ENCODE data around the gene IFNA10. TPM values are rescaled to one million over a fixed set of nuclear protein-coding genes. Genes with fewer than 3 reads are reported as not detected.
"Not testable (repeated sequence)": the region's sequence is repeated elsewhere in the genome, so short reads cannot be mapped to it uniquely, and the experiment has no call there.

IFNA10 gene
- polyA plus RNA-seq, 4 donors, result not detected

DNA sequence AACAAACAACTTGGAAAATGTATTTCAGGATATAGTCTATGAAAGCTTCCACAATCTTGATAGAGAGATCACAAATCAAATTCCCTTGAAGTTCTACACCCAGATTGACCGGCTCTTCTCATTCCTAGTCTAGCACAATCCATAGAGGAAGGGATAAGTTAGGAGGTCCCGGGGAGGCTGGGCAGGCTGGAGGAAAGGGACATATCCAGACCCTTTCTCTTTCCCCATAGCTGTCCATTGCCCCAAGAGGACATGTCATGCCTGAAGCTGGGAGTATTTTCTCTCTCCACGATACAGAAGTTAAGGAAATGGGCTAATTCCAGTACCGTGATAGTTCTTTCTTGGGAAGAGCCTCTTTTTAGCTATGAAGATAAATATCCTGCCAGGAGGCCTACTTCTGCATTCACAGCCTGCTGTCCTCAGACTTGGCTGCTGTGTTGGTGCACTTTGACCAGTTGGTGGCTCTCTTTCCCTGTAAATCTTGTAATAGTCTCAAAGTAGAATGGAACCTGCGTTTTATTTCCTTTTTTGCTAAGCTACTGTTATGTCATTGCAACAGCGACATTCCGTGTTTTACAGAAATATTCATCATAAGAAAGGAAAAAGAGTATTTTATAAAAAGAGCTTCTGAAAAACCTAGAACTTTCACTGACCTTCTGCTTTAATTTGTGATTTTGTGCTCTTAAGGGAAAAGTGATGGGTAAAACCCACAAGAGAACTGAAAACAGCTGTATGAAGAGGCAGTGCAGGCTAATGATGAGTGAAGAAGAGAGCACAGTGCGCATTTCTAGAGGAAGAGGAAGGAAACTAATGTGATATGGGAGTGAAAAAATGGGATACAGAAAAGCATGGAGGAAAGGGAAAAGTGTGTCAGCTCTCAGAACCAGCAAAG lies 28.8 kb upstream of the IFNA10 start:
- not testable (repeated sequence) for H3K27ac ChIP-seq (ENCODE audit: low read depth in 1 of 3, low read length in 2 of 3); FAIRE-seq; H3K36me3 ChIP-seq (ENCODE audit: control insufficient read depth in 3 of 3, insufficient read depth in 2 of 3, low read depth in 1 of 3, low read length in 3 of 3); H3K4me1 ChIP-seq (ENCODE audit: control insufficient read depth in 3 of 3, insufficient read depth in 2 of 3, low read depth in 1 of 3, low read length in 2 of 3); H3K27me3 ChIP-seq (ENCODE audit: control insufficient read depth in 3 of 3, insufficient read depth in 3 of 3, low read length in 3 of 3); H3K4me3 ChIP-seq (ENCODE audit: low read depth in 1 of 3, low read length in 3 of 3); H3K9me3 ChIP-seq (ENCODE audit: control insufficient read depth in 2 of 2, insufficient read depth in 1 of 2, low read depth in 1 of 2, low read length in 1 of 2)
- peak; percentile 30 to 50 for DNase-seq
- 34 to 36% (median 34%) methylated on average over 8 of the region's 8 CpGs for WGBS, 3 donors

- H3K4me3 ChIP-seq (ENCODE audit: low read depth in 1 of 3, low read length in 3 of 3), result no peak overlapping the region
- no peaks in the 10 kb centered on the region for H3K4me1 ChIP-seq (ENCODE audit: control insufficient read depth in 3 of 3, insufficient read depth in 2 of 3, low read depth in 1 of 3, low read length in 2 of 3)
- no peak overlapping the region for H3K27ac ChIP-seq (ENCODE audit: low read depth in 1 of 3, low read length in 2 of 3)
- 76 to 87% (median 85%) methylated on average over 4 of the region's 4 CpGs for WGBS, 3 donors
- H3K36me3 ChIP-seq (ENCODE audit: control insufficient read depth in 3 of 3, insufficient read depth in 2 of 3, low read depth in 1 of 3, low read length in 3 of 3), result no peaks in the 10 kb centered on the region
- no peaks in the 10 kb centered on the region for H3K27me3 ChIP-seq (ENCODE audit: control insufficient read depth in 3 of 3, insufficient read depth in 3 of 3, low read length in 3 of 3)
- DNase-seq (no peak), FAIRE-seq (no peak)
- H3K9me3 ChIP-seq (ENCODE audit: control insufficient read depth in 2 of 2, insufficient read depth in 1 of 2, low read depth in 1 of 2, low read length in 1 of 2), result no peaks in the 10 kb centered on the region
These were observed 27.3 kb upstream of the IFNA10 start for GRCh38 chr9:21234153-21234687.

- Histone ChIP-seq H3K27me3 (ENCODE audit: control insufficient read depth in 3 of 3, insufficient read depth in 3 of 3, low read length in 3 of 3) (no peaks in the 10 kb centered on the region), H3K36me3 (ENCODE audit: control insufficient read depth in 3 of 3, insufficient read depth in 2 of 3, low read depth in 1 of 3, low read length in 3 of 3) (no peaks in the 10 kb centered on the region), H3K9me3 (ENCODE audit: control insufficient read depth in 2 of 2, insufficient read depth in 1 of 2, low read depth in 1 of 2, low read length in 1 of 2) (no peaks in the 10 kb centered on the region), H3K27ac (ENCODE audit: low read depth in 1 of 3, low read length in 2 of 3) (no peak overlapping the region), H3K4me1 (ENCODE audit: control insufficient read depth in 3 of 3, insufficient read depth in 2 of 3, low read depth in 1 of 3, low read length in 2 of 3) (no peaks in the 10 kb centered on the region), H3K4me3 (ENCODE audit: low read depth in 1 of 3, low read length in 3 of 3) (no peak overlapping the region)
- 86 to 94% (median 93%) methylated on average over 2 of the region's 2 CpGs for WGBS, 3 donors
- FAIRE-seq (no peak), DNase-seq (no peak)
These were observed 26.3 kb upstream of the IFNA10 start for GRCh38 chr9:21233258-21233657.

DNA sequence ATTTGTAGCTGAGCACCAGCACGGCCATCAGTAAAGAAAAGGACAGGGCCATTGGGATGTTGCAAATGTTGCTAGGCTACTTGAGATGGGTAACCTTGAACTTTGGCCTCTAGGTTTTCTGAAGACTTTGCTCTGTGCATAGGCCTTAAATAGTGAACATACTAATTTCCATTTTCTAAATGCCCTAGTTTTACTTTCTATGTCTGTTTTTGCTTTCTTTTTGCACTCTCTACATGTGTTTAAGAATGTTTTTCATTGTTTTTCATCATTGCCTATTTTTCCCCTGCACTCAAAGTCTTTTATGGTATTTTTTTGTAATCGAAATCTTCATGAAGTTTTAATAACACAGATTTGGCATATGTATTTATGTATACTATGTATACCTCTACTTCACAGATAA lies 21.2 kb upstream of the IFNA10 start, which contains the start of gene IFNA17:
Gene IFNA17, minus strand, starts transcription at position 101 of the 400 bp plus-strand sequence. Its CDS starts 49 bp downstream, at position 52.
- no peak for FAIRE-seq
- no peaks in the 10 kb centered on the region for H3K9me3 ChIP-seq (ENCODE audit: control insufficient read depth in 2 of 2, insufficient read depth in 1 of 2, low read depth in 1 of 2, low read length in 1 of 2)
- H3K4me1 ChIP-seq (ENCODE audit: control insufficient read depth in 3 of 3, insufficient read depth in 2 of 3, low read depth in 1 of 3, low read length in 2 of 3), result no peaks in the 10 kb centered on the region
- H3K27ac ChIP-seq (ENCODE audit: low read depth in 1 of 3, low read length in 2 of 3), result no peak within 1 kb of the TSS
- no peak for DNase-seq
- WGBS, 3 donors, result 78 to 81% (median 79%) methylated on average over 2 of the region's 2 CpGs
- no peak within 1 kb of the TSS for H3K4me3 ChIP-seq (ENCODE audit: low read depth in 1 of 3, low read length in 3 of 3)
- H3K27me3 ChIP-seq (ENCODE audit: control insufficient read depth in 3 of 3, insufficient read depth in 3 of 3, low read length in 3 of 3), result no peaks in the 10 kb centered on the region
- no peaks in the 10 kb centered on the region for H3K36me3 ChIP-seq (ENCODE audit: control insufficient read depth in 3 of 3, insufficient read depth in 2 of 3, low read depth in 1 of 3, low read length in 3 of 3)

GRCh38 chr9:21217211-21217610 lies 10.3 kb upstream of the IFNA10 start, which contains the start of gene IFNA16:
Gene IFNA16, minus strand, starts transcription at chr9:21217311. Its CDS starts 6 bp downstream, at chr9:21217305.
- DNase-seq; H3K27me3 ChIP-seq (ENCODE audit: control insufficient read depth in 3 of 3, insufficient read depth in 3 of 3, low read length in 3 of 3); H3K27ac ChIP-seq (ENCODE audit: low read depth in 1 of 3, low read length in 2 of 3); H3K36me3 ChIP-seq (ENCODE audit: control insufficient read depth in 3 of 3, insufficient read depth in 2 of 3, low read depth in 1 of 3, low read length in 3 of 3); H3K4me1 ChIP-seq (ENCODE audit: control insufficient read depth in 3 of 3, insufficient read depth in 2 of 3, low read depth in 1 of 3, low read length in 2 of 3); FAIRE-seq; H3K4me3 ChIP-seq (ENCODE audit: low read depth in 1 of 3, low read length in 3 of 3); H3K9me3 ChIP-seq (ENCODE audit: control insufficient read depth in 2 of 2, insufficient read depth in 1 of 2, low read depth in 1 of 2, low read length in 1 of 2): not testable (repeated sequence)
- WGBS, 3 donors, result 43 to 80% (median 50%) methylated on average over 1 of the region's 1 CpG

- 32 to 52% (median 41%) methylated on average over 4 to 5 of the region's 5 CpGs for WGBS, 3 donors
- not testable (repeated sequence) for H3K4me3 ChIP-seq (ENCODE audit: low read depth in 1 of 3, low read length in 3 of 3); H3K36me3 ChIP-seq (ENCODE audit: control insufficient read depth in 3 of 3, insufficient read depth in 2 of 3, low read depth in 1 of 3, low read length in 3 of 3); FAIRE-seq; H3K27me3 ChIP-seq (ENCODE audit: control insufficient read depth in 3 of 3, insufficient read depth in 3 of 3, low read length in 3 of 3); H3K4me1 ChIP-seq (ENCODE audit: control insufficient read depth in 3 of 3, insufficient read depth in 2 of 3, low read depth in 1 of 3, low read length in 2 of 3); H3K9me3 ChIP-seq (ENCODE audit: control insufficient read depth in 2 of 2, insufficient read depth in 1 of 2, low read depth in 1 of 2, low read length in 1 of 2); H3K27ac ChIP-seq (ENCODE audit: low read depth in 1 of 3, low read length in 2 of 3)
- DNase-seq, result peak in 1 of 2 donors; percentile 2
These were observed 6.7 kb upstream of the IFNA10 start for GRCh38 chr9:21213411-21214326.

GRCh38 chr9:21212160-21212559 lies 5.2 kb upstream of the IFNA10 start:
- 65 to 69% (median 66%) methylated on average over 2 of the region's 2 CpGs for WGBS, 3 donors
- not testable (repeated sequence) for H3K4me1 ChIP-seq (ENCODE audit: control insufficient read depth in 3 of 3, insufficient read depth in 2 of 3, low read depth in 1 of 3, low read length in 2 of 3); H3K9me3 ChIP-seq (ENCODE audit: control insufficient read depth in 2 of 2, insufficient read depth in 1 of 2, low read depth in 1 of 2, low read length in 1 of 2); H3K4me3 ChIP-seq (ENCODE audit: low read depth in 1 of 3, low read length in 3 of 3); H3K27ac ChIP-seq (ENCODE audit: low read depth in 1 of 3, low read length in 2 of 3); FAIRE-seq; DNase-seq; H3K27me3 ChIP-seq (ENCODE audit: control insufficient read depth in 3 of 3, insufficient read depth in 3 of 3, low read length in 3 of 3); H3K36me3 ChIP-seq (ENCODE audit: control insufficient read depth in 3 of 3, insufficient read depth in 2 of 3, low read depth in 1 of 3, low read length in 3 of 3)

DNA sequence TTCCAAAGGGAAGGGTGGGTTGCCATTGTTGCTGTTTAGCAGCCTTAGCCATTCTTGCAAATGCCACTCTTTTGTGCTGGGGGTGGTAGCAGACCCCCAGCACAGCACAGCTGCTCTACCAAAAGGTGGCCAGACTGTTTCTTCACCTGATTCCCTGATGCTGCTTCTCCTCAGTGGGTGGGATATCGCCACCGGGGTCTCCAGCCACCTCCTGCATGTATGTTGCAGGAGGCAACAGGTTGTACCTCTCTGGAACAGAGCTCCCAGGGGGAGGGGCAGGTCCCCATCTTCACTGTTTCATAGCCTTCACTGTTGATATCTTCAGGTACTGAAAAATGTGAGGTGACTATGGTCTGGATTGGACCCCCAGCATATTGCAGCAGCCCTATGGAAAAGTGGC lies 3.8 kb upstream of the IFNA10 start:
- 92 to 94% (median 93%) methylated on average over 2 of the region's 2 CpGs for WGBS, 3 donors
- not testable (repeated sequence) for H3K4me3 ChIP-seq (ENCODE audit: low read depth in 1 of 3, low read length in 3 of 3); H3K27ac ChIP-seq (ENCODE audit: low read depth in 1 of 3, low read length in 2 of 3); FAIRE-seq; H3K4me1 ChIP-seq (ENCODE audit: control insufficient read depth in 3 of 3, insufficient read depth in 2 of 3, low read depth in 1 of 3, low read length in 2 of 3); H3K9me3 ChIP-seq (ENCODE audit: control insufficient read depth in 2 of 2, insufficient read depth in 1 of 2, low read depth in 1 of 2, low read length in 1 of 2); H3K27me3 ChIP-seq (ENCODE audit: control insufficient read depth in 3 of 3, insufficient read depth in 3 of 3, low read length in 3 of 3); H3K36me3 ChIP-seq (ENCODE audit: control insufficient read depth in 3 of 3, insufficient read depth in 2 of 3, low read depth in 1 of 3, low read length in 3 of 3); DNase-seq
